Tibial artery (tissue), 4 donors: ENCODE data around the gene TRAF3IP3.

Experiments used
- DNase-seq, 2 donors: peaks; one replicate each; pipeline ENCODE4 v3.0.0-alpha.2; 2019
- H3K27ac ChIP-seq, 2 donors: fragments of 200-600 bp; sonication (generic) in 1 of 2; 1 replicate in 1 of 2; 2 replicates in 1 of 2; pipeline ENCODE4 v1.5.1; 2018 to 2019; ENCODE audit warnings: mild to moderate bottlenecking in 1 of 2
- H3K27me3 ChIP-seq, 2 donors: fragments of 200-600 bp; sonication (generic) in 1 of 2; one replicate each; pipeline versions ENCODE4 v1.5.1 to v1.6.0; 2016 to 2019
- H3K36me3 ChIP-seq, 3 donors: fragments of 200-600 bp; sonication (generic) in 2 of 3; one replicate each; pipeline ENCODE4 v1.5.1; 2016 to 2019; ENCODE audit warnings: mild to moderate bottlenecking in 2 of 3
- H3K4me1 ChIP-seq, 4 donors: fragments of 200-600 bp; sonication (generic) in 2 of 4; 1 replicate in 3 of 4; 2 replicates in 1 of 4; pipeline ENCODE4 v1.5.1; 2016 to 2019
- H3K4me3 ChIP-seq, 2 donors: fragments of 200-600 bp; sonication (generic) in 1 of 2; 1 replicate in 1 of 2; 2 replicates in 1 of 2; pipeline ENCODE4 v1.5.1; 2018 to 2019; ENCODE audit warnings: mild to moderate bottlenecking in 2 of 2
- H3K9me3 ChIP-seq, 3 donors: fragments of 200-600 bp; sonication (generic) in 1 of 3; one replicate each; pipeline ENCODE4 v1.5.1; 2016 to 2019
- CTCF ChIP-seq, 2 experiments: fragments of 200-600 bp in 1 of 2; fragments of 450-650 bp in 1 of 2; IDR thresholded peaks; one replicate each; pipeline ENCODE4 v1.5.1; 2017 to 2019; ENCODE audit warnings: antibody characterized with exemption in 2 of 2, mild to moderate bottlenecking in 1 of 2, moderate library complexity in 1 of 2
- intact Hi-C: fragments of 100-400 bp; cut with DNase I; formaldehyde crosslinking; loops from one replicate; pipeline ENCODE4 v1.15.0; 2023; ENCODE audit warnings: low total_unique reads

Gene TRAF3IP3

DNA sequence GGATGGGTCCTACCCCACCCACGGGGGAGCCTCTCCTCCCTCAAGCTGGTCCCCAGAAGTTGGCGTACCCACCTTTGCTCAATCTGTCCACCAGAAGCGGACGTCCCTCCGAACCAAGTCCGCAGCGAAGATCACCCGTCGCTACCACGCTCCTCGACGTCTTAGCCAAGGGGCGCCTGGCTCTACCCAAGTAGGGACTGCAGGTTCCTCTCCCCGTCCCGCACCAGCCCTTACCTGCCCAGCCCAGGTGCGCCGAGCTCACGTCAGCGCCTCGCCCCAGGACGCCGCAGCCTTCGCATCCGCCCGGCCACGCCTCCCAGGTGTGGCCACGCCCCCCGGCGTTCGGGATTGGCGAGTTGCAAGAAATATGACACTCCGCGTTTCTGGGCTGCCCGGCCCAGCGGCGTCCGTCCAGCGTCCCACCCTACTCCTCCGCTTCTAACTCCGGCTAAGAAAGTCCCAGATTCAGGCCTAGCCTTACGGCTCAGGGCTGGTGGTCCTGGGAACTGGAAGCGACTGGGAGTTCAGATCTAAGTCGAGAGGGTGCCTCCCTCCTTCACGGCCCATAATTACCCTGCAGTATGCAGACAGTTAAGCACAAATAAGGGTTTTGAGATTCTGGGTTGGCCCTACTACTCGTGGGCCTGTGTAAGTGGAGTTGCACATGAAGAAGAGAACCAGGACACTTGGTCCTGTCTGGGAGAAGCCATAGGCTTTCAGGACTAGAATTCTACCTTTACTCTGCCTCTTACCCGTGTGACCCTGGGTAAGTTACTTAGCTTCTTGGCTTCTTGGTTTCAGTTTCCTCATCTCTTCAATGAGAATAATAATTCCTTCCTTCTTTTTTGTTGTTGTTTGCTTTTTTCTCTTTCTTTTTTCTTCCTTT is 50.3 kb downstream of the TRAF3IP3 start, which contains the start of gene IRF6:
TSS of gene IRF6 (minus strand) at position 268 of the 886 bp plus-strand sequence. CDS start 4,729 bp downstream, outside the sequence.
- H3K36me3 ChIP-seq: no peaks in the 10 kb centered on the region
- no peak for TF ChIP-seq CTCF (IDR thresholded peaks at IDR 0.05)
- H3K9me3 ChIP-seq: no peaks in the 10 kb centered on the region
- DNase-seq: peak; percentile 82 to 84
- peaks cover 0 to 14% (median 4%) of the 10 kb centered on the region in 4 donors for H3K4me1 ChIP-seq
- intact Hi-C loops: no loop called here
- H3K27ac ChIP-seq: no peak within 1 kb of the TSS
- H3K27me3 ChIP-seq: peaks cover 0 to 10% of the 10 kb centered on the region in 2 donors
- peak within 1 kb of the TSS; percentile 38 to 41 for H3K4me3 ChIP-seq

DNA sequence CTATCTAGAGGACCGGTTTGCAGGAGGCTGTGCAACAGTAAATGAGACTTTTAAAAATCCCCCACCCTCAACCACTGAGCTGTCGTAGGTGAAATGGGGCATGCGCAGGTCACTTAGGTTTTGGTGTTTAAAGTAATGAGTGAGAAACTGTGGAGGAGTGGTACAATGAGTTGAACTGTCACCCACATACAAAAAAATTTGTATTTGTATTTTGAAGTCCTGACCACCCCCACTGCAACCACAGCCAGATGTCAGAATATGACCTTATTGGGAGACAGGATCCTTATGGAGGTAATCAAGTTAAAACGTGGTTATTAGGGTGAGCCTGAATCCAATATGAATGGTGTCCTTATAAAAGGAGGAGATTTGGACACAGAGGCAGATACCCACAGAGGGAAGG is 51.7 kb downstream of the TRAF3IP3 start:
- H3K4me1 ChIP-seq: peaks cover 0 to 8% (median 3%) of the 10 kb centered on the region in 4 donors
- intact Hi-C loops: no loop called here
- no peaks in the 10 kb centered on the region for H3K36me3 ChIP-seq
- no peak for DNase-seq
- no peak overlapping the region for H3K4me3 ChIP-seq
- H3K27me3 ChIP-seq: peaks cover 0 to 10% of the 10 kb centered on the region in 2 donors
- H3K9me3 ChIP-seq: no peaks in the 10 kb centered on the region
- no peak for TF ChIP-seq CTCF (IDR thresholded peaks at IDR 0.05)
- H3K27ac ChIP-seq: no peak overlapping the region

- no peaks in the 10 kb centered on the region for H3K36me3 ChIP-seq
- TF ChIP-seq CTCF (IDR thresholded peaks at IDR 0.05): no peak
- no peak overlapping the region for H3K4me3 ChIP-seq
- peaks cover 0 to 8% (median 3%) of the 10 kb centered on the region in 4 donors for H3K4me1 ChIP-seq
- peaks cover 0 to 10% of the 10 kb centered on the region in 2 donors for H3K27me3 ChIP-seq
- H3K27ac ChIP-seq: no peak overlapping the region
- intact Hi-C loops: no loop called here
- H3K9me3 ChIP-seq: no peaks in the 10 kb centered on the region
- no peak for DNase-seq
Observed at GRCh38 chr1:209808059-209808581, 52.3 kb downstream of the TRAF3IP3 start.

- intact Hi-C loops: no loop called here
- no peaks in the 10 kb centered on the region for H3K9me3 ChIP-seq
- no peak for DNase-seq
- peaks cover 0 to 10% of the 10 kb centered on the region in 2 donors for H3K27me3 ChIP-seq
- TF ChIP-seq CTCF (IDR thresholded peaks at IDR 0.05): no peak
- peaks cover 0 to 8% (median 3%) of the 10 kb centered on the region in 4 donors for H3K4me1 ChIP-seq
- H3K4me3 ChIP-seq: no peak overlapping the region
- no peak overlapping the region for H3K27ac ChIP-seq
- no peaks in the 10 kb centered on the region for H3K36me3 ChIP-seq
Observed at GRCh38 chr1:209809611-209810010, 53.8 kb downstream of the TRAF3IP3 start.

- intact Hi-C loops: no loop called here
- Histone ChIP-seq H3K4me1 (peaks cover 0 to 6% (median 3%) of the 10 kb centered on the region in 4 donors), H3K4me3 (no peak overlapping the region), H3K9me3 (no peaks in the 10 kb centered on the region), H3K27ac (no peak overlapping the region), H3K27me3 (peaks cover 0 to 6% of the 10 kb centered on the region in 2 donors), H3K36me3 (no peaks in the 10 kb centered on the region)
- no peak for TF ChIP-seq CTCF (IDR thresholded peaks at IDR 0.05)
- no peak for DNase-seq
Observed at GRCh38 chr1:209810783-209811182, 54.9 kb downstream of the TRAF3IP3 start.
